GM23338 (cell line): ENCODE data around the gene TCF7L2.

Experiments used
- CREB1 ChIP-seq: fragments of 250-450 bp; sonication (Bioruptor Pico); IDR thresholded peaks from 2 replicates; pipeline ENCODE4 v1.5.0; 2020; ENCODE audit warnings: low read depth, mild to moderate bottlenecking, moderate library complexity
- EZH2 ChIP-seq: fragments of 200-600 bp; sonication (generic); IDR thresholded peaks from one replicate; pipeline ENCODE4 v1.8.0; 2017; ENCODE audit warnings: antibody characterized with exemption, mild to moderate bottlenecking, low read depth; ENCODE audit not compliant: unreplicated experiment
- EZH2phosphoT487 ChIP-seq: fragments of 200-600 bp; sonication (generic); IDR thresholded peaks from one replicate; pipeline ENCODE4 v1.8.1; 2018; ENCODE audit warnings: antibody characterized with exemption; ENCODE audit not compliant: unreplicated experiment
- JUNB ChIP-seq: IDR thresholded peaks from one replicate; pipeline ENCODE4 v1.6.1; 2016; ENCODE audit warnings: antibody characterized with exemption; ENCODE audit not compliant: unreplicated experiment
- NANOG ChIP-seq: IDR thresholded peaks from 2 replicates; pipeline ENCODE4 v1.6.1; 2016; ENCODE audit warnings: antibody characterized with exemption, borderline replicate concordance
- POLR2AphosphoS5 ChIP-seq: IDR thresholded peaks from 2 replicates; pipeline ENCODE4 v1.6.1; 2016; ENCODE audit warnings: antibody characterized with exemption, low read depth
- STAT1 ChIP-seq: IDR thresholded peaks from one replicate; pipeline ENCODE4 v1.6.1; 2016; ENCODE audit warnings: antibody characterized with exemption; ENCODE audit not compliant: unreplicated experiment
- ZNF114 ChIP-seq: fragments of 250-450 bp; sonication (Bioruptor Pico); IDR thresholded peaks from 2 replicates; pipeline ENCODE4 v1.5.0; 2020; ENCODE audit warnings: mild to moderate bottlenecking, moderate library complexity
- ZNF331 ChIP-seq: fragments of 250-450 bp; sonication (Bioruptor Pico); IDR thresholded peaks from 2 replicates; pipeline ENCODE4 v1.5.0; 2020; ENCODE audit warnings: low read depth, mild to moderate bottlenecking, moderate library complexity
- TF ChIP-seq, protein P1 (sequence below), 2 experiments: fragments of 200-600 bp in 1 of 2; sonication (generic) in 1 of 2; conservative IDR thresholded peaks; 2 replicates each; pipeline versions ENCODE4 v1.5.1 to v1.6.1; 2016 to 2017; ENCODE audit warnings: antibody characterized with exemption in 2 of 2, low read depth in 2 of 2, mild to moderate bottlenecking in 2 of 2, moderate library complexity in 1 of 2
- TF ChIP-seq, protein P2 (sequence below): IDR thresholded peaks from one replicate; pipeline ENCODE4 v1.6.1; 2018; ENCODE audit warnings: antibody characterized with exemption; ENCODE audit not compliant: unreplicated experiment
- TF ChIP-seq, protein P3 (sequence below): IDR thresholded peaks from 2 replicates; pipeline ENCODE4 v1.6.1; 2016; ENCODE audit warnings: antibody characterized with exemption
- TF ChIP-seq, protein P4 (sequence below): fragments of 250-450 bp; sonication (Bioruptor Pico); IDR thresholded peaks from 2 replicates; pipeline ENCODE4 v1.5.0; 2020; ENCODE audit warnings: mild to moderate bottlenecking, moderate library complexity

DNA sequence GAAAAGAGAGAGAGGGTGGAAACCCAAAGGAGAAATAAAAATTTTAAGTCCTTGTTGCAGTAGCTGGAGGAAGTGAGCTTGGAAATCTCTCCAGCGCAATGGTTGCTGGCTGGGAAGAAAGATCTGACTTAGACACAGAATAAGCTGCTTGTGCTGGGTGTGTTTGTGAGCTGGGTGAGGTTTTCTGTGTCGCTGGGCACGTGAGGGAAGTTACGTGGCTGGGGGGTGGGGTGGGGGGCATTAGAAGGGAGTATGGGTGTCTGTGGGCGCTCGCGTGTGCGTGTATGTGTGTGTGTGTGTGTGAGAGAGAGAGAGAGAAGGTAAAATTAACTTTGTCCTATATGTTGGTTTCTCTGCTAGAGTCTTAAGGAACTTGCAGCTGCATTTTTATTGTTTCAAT, 11.6 kb downstream of the TCF7L2 start:
- TF ChIP-seq, protein P1, sequence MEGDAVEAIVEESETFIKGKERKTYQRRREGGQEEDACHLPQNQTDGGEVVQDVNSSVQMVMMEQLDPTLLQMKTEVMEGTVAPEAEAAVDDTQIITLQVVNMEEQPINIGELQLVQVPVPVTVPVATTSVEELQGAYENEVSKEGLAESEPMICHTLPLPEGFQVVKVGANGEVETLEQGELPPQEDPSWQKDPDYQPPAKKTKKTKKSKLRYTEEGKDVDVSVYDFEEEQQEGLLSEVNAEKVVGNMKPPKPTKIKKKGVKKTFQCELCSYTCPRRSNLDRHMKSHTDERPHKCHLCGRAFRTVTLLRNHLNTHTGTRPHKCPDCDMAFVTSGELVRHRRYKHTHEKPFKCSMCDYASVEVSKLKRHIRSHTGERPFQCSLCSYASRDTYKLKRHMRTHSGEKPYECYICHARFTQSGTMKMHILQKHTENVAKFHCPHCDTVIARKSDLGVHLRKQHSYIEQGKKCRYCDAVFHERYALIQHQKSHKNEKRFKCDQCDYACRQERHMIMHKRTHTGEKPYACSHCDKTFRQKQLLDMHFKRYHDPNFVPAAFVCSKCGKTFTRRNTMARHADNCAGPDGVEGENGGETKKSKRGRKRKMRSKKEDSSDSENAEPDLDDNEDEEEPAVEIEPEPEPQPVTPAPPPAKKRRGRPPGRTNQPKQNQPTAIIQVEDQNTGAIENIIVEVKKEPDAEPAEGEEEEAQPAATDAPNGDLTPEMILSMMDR (conservative IDR thresholded peaks at IDR 0.05; ENCODE audit: low read depth in 2 of 2), result no peak
- TF ChIP-seq CREB1 (CRISPR knock-in tag), result no peak
- no peak for TF ChIP-seq JUNB
- TF ChIP-seq EZH2, result no peak
- no peak for TF ChIP-seq POLR2AphosphoS5
- TF ChIP-seq, protein P2, sequence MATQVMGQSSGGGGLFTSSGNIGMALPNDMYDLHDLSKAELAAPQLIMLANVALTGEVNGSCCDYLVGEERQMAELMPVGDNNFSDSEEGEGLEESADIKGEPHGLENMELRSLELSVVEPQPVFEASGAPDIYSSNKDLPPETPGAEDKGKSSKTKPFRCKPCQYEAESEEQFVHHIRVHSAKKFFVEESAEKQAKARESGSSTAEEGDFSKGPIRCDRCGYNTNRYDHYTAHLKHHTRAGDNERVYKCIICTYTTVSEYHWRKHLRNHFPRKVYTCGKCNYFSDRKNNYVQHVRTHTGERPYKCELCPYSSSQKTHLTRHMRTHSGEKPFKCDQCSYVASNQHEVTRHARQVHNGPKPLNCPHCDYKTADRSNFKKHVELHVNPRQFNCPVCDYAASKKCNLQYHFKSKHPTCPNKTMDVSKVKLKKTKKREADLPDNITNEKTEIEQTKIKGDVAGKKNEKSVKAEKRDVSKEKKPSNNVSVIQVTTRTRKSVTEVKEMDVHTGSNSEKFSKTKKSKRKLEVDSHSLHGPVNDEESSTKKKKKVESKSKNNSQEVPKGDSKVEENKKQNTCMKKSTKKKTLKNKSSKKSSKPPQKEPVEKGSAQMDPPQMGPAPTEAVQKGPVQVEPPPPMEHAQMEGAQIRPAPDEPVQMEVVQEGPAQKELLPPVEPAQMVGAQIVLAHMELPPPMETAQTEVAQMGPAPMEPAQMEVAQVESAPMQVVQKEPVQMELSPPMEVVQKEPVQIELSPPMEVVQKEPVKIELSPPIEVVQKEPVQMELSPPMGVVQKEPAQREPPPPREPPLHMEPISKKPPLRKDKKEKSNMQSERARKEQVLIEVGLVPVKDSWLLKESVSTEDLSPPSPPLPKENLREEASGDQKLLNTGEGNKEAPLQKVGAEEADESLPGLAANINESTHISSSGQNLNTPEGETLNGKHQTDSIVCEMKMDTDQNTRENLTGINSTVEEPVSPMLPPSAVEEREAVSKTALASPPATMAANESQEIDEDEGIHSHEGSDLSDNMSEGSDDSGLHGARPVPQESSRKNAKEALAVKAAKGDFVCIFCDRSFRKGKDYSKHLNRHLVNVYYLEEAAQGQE, result no peak
- TF ChIP-seq EZH2phosphoT487, result no peak
- no peak for TF ChIP-seq ZNF331
- TF ChIP-seq, protein P3, sequence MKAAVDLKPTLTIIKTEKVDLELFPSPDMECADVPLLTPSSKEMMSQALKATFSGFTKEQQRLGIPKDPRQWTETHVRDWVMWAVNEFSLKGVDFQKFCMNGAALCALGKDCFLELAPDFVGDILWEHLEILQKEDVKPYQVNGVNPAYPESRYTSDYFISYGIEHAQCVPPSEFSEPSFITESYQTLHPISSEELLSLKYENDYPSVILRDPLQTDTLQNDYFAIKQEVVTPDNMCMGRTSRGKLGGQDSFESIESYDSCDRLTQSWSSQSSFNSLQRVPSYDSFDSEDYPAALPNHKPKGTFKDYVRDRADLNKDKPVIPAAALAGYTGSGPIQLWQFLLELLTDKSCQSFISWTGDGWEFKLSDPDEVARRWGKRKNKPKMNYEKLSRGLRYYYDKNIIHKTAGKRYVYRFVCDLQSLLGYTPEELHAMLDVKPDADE, result no peak
- TF ChIP-seq NANOG, result no peak
- TF ChIP-seq, protein P4, sequence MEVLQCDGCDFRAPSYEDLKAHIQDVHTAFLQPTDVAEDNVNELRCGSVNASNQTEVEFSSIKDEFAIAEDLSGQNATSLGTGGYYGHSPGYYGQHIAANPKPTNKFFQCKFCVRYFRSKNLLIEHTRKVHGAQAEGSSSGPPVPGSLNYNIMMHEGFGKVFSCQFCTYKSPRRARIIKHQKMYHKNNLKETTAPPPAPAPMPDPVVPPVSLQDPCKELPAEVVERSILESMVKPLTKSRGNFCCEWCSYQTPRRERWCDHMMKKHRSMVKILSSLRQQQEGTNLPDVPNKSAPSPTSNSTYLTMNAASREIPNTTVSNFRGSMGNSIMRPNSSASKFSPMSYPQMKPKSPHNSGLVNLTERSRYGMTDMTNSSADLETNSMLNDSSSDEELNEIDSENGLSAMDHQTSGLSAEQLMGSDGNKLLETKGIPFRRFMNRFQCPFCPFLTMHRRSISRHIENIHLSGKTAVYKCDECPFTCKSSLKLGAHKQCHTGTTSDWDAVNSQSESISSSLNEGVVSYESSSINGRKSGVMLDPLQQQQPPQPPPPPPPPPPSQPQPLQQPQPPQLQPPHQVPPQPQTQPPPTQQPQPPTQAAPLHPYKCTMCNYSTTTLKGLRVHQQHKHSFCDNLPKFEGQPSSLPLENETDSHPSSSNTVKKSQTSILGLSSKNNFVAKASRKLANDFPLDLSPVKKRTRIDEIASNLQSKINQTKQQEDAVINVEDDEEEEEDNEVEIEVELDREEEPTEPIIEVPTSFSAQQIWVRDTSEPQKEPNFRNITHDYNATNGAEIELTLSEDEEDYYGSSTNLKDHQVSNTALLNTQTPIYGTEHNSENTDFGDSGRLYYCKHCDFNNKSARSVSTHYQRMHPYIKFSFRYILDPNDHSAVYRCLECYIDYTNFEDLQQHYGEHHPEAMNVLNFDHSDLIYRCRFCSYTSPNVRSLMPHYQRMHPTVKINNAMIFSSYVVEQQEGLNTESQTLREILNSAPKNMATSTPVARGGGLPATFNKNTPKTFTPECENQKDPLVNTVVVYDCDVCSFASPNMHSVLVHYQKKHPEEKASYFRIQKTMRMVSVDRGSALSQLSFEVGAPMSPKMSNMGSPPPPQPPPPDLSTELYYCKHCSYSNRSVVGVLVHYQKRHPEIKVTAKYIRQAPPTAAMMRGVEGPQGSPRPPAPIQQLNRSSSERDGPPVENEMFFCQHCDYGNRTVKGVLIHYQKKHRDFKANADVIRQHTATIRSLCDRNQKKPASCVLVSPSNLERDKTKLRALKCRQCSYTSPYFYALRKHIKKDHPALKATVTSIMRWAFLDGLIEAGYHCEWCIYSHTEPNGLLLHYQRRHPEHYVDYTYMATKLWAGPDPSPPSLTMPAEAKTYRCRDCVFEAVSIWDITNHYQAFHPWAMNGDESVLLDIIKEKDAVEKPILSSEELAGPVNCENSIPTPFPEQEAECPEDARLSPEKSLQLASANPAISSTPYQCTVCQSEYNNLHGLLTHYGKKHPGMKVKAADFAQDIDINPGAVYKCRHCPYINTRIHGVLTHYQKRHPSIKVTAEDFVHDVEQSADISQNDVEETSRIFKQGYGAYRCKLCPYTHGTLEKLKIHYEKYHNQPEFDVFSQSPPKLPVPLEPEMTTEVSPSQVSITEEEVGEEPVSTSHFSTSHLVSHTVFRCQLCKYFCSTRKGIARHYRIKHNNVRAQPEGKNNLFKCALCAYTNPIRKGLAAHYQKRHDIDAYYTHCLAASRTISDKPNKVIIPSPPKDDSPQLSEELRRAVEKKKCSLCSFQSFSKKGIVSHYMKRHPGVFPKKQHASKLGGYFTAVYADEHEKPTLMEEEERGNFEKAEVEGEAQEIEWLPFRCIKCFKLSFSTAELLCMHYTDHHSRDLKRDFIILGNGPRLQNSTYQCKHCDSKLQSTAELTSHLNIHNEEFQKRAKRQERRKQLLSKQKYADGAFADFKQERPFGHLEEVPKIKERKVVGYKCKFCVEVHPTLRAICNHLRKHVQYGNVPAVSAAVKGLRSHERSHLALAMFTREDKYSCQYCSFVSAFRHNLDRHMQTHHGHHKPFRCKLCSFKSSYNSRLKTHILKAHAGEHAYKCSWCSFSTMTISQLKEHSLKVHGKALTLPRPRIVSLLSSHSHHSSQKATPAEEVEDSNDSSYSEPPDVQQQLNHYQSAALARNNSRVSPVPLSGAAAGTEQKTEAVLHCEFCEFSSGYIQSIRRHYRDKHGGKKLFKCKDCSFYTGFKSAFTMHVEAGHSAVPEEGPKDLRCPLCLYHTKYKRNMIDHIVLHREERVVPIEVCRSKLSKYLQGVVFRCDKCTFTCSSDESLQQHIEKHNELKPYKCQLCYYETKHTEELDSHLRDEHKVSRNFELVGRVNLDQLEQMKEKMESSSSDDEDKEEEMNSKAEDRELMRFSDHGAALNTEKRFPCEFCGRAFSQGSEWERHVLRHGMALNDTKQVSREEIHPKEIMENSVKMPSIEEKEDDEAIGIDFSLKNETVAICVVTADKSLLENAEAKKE (CRISPR knock-in tag), result no peak
- no peak for TF ChIP-seq STAT1
- no peak for TF ChIP-seq ZNF114 (CRISPR knock-in tag)
